HT1080 (cell line): Measurements from ENCODE around the gene PCGF5. TPM values are rescaled to one million over a fixed set of nuclear protein-coding genes. Genes with fewer than 3 reads are reported as not detected.
A peak's percentile ranks its signal among the peaks of the same experiment; 100 is the strongest.
"Not testable (repeated sequence)": the region's sequence is repeated elsewhere in the genome, so short reads cannot be mapped to it uniquely, and the experiment has no call there.

Source experiments
- DNase-seq: peaks from one replicate; pipeline ENCODE4 v3.0.0-alpha.2; 2015; ENCODE audit warnings: low read depth
- polyA plus RNA-seq, 2 experiments: library from polyadenylated mRNA; depleted of rRNA; stranded (reverse); fragments of >200 nt; gene quantifications; 2 replicates each; pipeline ENCODE4 v1.2.3, GENCODE V29; 2015
- total RNA-seq: library from RNA; depleted of rRNA; stranded (reverse); fragments of >200 nt; shearing (Covaris generic); gene quantifications from 2 replicates; pipeline ENCODE4 v1.2.3, GENCODE V29; 2014; rRNA removed

The PCGF5 gene
- 23.5 and 34.0 TPM in 2 replicates for total RNA-seq
- 39.5 and 44.9 TPM in 2 replicates for polyA plus RNA-seq (2015; cell fraction: cytosol; rRNA removed)
- polyA plus RNA-seq (2015; cell fraction: nucleus; rRNA removed) = 13.6 and 14.6 TPM in 2 replicates

DNA sequence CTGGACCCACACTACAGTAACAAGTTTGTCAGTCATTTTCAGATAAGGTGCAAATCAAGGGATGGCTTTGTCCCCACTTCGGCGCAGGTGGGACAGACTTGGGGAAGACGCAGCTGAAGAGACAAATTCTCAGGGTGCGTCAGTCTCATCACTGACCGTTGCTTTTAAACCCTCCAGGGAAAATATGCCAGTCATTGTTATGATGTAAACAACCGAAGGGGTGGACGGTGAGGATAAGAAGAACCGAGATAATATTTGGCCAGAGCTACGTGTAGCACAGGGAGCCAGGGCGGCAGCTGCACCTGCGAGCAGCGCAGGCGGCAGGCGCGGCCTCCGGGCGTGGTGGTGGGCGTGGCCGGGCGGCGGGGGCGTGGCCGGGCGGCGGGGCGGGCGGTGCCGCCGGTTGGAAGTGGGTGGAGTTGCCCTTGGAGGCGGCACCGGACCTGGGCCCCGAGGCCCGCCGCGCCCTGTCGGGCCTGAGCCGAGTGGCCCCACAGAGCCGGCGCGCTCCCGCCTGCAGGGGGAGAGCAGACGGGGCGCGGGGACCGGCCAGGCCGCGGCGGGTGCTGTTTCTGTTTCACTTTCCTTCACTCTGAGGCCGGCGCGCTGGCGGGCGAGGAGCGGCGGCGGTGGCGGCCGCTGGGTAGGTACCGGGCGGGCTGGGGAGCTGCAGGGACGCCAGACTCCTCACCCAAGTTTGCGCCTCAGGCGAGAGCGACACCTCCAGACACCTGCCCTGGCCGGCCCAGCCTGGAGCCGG is at the start of gene PCGF5:
TSS of gene PCGF5 (plus strand) at position 470 of the 760 bp plus-strand sequence. CDS start 2,209 bp downstream, outside the sequence.
- DNase-seq = peak; percentile 83

DNA sequence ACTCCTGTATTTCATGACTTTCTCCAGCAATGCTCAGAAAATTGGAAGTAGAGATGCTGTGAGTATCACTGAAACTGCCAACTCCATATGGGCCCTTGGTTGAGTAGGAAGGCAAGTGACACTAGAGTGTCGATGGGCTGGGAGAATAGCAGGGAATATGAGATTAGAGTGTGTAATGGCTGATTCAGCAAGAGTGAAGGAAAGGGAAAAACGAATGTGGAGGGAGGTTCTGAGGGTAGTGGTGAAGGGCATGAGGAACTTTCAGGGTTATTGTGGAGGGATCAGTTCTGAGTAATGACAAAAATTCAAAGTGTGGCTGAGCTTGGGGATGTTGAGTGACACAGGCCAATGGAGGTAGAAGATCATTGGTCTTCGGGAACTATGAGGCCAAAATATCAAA is 49.0 kb upstream of the PCGF5 start:
- DNase-seq = no peak

DNA sequence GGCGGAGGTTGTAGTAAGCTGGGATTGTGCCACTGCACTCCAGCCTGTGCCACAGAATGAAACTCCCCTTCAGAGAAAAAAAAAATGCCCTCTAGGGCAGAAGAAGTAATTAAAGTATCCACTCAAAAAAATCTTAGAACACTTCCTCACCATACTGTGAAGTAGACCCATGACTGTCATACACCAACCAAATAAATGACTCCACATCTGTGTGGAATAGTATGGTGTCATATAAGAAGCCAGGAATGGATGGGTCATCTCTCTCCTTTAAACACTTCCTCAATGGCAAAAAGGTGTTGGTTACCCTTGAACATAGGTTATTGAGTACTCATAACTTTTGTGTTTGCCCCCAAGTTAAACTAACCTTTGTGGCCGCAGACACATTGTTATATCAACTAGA is 48.1 kb upstream of the PCGF5 start:
- DNase-seq = no peak

DNA sequence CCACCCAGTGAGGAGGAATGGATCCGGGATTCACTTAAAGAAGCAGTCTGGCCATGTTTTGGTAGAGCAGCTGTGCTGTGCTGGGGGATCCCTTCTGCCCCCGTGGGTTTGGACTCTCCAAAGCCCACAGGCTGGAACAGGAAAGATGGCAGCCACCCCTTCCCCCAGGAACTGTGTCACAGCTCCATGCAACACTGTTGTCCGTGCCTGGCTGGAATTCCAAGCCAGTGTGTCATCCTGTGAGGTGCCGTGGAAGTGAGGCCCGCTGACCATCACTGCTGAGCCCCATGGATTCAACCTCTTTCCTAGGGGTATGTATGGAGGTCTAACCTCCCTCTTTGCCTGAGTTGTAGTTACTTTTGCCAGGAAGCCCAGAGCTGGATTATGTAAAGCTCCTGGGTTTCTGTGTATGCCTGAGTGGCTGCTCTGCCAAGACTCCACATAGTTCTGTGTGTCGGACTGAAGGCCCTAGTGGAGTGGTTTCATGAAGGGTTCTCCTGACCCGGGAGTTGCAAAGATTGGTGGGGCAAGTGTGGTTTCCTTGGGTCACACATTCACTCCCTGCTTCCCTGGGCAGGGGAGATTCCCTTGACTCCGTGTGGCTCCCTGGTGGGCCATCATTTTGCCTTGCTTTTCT is 35.1 kb upstream of the PCGF5 start:
- peak; percentile 74 for DNase-seq

DNA sequence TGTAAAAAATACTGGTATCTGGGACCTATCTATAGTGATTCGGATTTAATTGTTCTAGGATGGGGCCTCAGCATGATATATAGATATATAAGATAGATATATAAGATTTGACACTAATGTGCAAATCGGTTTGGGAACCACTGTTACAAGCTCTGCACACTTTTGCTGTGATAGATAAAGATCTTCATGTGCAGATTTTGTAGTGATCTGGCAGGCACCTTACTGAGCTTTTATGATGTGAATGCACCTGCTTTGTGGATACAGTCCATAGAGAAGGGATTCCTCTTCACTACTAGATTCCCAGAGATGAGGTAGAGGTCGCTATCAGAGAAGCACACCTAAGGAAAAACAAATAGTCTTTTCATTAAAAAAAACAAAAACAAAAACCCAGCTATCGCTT is 33.3 kb upstream of the PCGF5 start:
- no peak for DNase-seq

DNA sequence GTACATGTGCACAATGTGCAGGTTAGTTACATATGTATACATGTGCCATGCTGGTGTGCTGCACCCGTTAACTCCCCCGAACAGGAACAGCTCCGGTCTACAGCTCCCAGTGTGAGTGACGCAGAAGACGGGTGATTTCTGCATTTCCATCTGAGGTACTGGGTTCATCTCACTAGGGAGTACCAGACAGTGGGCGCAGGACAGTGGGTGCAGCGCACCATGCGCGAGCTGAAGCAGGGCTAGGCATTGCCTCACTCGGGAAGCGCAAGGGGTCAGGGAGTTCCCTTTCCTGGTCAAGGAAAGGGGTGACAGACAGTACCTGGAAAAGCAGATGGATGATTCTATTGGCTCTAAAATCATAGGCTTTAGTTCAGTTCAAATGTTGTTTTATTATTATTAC is 32.5 kb upstream of the PCGF5 start:
- DNase-seq = not testable (repeated sequence)

DNA sequence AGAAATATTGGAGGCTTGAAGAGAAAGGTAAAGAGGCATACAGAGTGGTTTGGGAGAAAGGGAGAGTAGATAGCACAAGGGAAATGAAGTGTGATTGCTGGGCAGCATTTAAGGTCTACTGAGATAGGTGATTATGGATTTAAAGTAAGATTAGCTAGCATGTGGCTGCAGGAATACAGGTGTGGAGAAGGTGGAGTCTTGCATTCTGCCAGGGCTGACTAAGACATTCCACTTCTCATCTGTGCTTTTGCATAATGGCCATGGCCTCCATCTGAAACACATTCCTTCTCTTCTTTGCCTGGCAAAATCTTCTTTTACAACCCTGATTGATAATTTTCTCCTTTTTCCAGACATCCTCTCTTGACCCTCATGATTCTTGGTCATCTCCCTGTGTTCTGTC is 31.6 kb upstream of the PCGF5 start:
- no peak for DNase-seq

DNA sequence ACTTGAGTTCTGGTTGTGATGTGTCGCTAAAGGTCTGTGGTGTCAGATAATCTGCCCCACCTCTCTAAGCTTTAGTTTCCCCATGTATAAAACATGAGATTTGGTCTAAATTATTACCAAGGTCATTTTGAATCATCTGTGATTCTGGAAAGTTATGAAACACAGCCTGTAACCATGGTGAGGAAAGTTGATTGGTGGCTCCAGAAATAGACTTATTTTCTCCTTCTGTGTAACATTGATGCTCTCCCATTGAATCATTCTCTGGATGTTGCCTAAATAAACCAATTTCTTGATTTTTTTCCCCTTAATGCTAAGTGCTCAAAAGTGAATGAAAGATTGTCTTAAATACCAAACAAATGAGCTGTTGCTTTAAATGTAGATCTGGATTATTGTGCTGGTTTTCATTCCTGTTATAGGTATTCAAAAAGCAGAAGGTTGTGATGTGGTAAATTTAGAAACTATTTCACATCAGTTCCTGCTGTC is 30.0 kb upstream of the PCGF5 start:
- no peak for DNase-seq

DNA sequence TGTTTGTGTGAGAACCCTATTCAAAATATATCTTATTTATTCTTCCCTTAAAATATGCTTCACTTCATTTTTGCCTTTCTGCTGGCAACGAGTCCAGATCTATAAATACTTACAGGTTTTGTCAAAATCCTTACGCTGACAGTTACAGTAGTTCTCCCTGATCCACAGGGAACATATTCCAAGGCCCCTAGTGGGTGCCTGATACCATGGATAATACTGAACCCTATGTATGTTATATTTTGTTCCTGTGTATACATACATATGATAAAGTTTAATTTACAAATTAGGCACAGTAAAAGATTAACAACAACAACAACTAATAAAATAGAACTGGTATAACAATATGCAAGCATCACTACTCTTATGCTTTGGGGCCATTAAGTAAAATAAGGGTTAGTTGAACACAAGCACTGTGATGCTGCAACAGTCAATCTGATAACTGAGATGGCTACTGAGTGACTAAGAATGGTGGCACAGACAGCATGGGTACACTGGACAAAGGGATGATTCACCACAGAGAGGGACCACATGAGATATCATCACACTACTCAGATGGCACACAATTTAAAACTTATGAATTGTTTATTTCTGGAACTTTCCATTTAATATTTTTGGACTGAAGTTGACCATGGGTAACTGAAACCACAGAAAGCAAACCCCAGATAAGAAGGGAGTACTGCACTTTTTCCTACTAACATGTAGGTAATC is 29.4 kb upstream of the PCGF5 start:
- peak; percentile 53 for DNase-seq

DNA sequence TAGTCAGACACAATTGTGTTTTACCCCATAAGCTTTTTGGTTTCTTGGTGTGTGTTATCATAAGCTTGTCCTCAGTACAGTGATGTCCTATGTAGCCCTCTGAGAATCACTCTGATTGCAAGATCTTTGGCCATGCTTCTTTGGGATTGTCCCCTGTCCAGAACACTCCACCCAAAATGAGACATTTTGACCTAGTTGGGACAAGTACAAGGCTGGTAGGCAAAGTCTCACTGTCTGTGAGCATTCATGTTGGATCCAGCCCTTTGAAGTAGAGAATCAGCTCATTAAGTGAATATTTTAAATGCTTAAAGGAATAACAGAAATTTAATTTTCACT is 28.9 kb upstream of the PCGF5 start:
- no peak for DNase-seq

DNA sequence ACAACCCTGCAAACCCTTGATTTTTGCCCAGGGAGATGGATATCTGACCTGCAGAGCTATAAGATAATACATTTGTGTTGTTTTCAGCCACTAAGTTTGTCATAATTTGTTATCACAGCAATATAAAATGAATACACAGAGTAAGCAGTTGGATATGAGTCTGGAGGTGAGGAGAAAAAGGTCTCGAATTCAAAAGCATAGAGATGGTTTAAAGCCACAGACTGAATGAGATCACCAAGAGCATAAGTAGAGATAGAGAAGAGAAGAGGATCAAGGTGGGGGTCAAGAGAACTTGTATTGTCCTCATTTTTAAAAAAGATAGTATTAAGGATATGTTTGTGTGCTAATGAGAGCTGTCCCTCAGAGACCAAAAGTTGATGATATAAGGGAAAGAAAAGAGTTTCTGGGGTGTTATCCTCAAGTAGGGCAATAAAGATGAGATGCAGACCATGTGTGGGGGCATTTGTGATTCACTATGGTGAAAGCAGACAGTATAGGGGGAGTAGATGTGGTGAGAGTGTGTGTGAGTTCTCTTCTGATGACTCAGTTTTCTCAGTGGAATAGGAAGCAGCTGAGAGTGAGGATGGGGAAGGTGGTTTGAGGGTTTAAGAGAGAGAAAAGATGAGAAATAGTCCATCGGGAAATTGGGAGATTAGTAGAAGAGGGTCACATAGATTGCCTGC is 25.8 kb upstream of the PCGF5 start:
- peak; percentile 84 for DNase-seq

DNA sequence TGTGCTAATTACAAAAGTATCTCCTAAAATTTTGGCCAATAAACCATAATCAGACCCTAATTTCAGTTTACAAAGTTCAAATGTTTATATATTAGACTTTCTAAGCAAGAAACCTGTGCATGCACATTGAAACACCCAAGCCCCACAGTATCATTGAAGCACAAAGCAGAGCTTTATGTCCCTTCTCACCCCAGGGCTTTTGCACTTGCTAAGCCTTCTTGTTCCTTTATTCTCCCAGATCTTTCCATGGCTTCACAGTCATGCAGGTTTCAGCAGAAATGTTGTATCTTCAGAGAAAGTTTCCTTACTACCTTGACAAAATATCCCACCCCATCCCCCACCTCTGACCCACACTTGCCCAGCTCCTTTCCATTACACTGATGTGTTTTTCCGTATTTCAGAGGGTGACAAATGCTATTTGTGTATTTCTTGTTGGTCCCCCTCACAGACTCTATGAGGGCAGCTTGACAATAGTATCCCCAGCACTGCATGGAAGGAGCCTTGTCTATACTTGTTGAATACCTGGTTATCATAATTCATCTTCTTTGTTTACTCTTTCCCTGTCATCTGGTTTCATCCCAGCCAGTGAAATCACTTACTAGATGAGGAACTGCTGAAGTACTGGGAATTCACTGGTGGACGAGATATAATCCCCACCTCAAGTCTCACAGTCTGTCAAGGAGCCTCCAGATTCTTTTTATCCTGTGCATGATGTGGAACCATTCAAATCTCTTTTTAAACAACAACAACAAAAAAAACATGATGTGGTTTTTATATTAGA is 24.0 kb upstream of the PCGF5 start:
- no peak for DNase-seq

DNA sequence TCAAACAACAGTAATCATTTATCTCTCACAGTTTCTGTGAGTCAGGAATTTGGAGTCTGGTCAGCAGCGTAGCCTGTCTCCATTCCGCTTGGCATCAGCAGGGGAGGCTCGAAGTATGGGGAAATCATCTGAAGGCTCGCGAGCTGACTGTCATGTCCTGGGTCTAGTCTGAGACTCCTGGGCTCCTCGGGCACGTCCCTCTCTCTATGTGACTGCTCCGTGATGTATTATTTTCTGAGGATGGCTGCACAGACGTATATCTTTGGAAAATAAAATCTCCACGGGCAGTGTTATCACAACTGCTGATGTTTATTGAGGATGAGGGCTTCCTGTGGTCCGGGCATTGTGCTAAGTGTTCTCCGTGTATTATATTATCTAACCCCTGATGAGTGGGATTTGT is 23.3 kb upstream of the PCGF5 start:
- no peak for DNase-seq

DNA sequence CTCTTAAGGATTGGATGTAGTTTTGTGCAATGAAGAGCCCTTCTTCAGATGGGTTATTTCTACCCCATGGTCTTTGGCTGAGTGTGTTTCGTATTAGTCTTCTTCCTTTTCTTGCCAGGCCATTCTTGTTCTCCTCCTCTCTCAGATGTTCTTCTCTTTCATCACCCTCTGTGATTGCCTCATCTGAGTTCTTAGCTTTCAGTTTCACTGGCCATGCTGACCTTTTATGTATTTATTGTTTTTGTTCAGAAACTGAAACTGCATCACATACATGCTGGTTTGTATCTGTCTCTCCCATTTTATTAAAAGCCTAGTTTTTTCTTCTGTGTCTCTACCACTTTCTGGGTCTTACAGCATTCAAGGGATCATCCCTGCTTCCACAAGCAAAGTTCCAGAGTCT is 21.7 kb upstream of the PCGF5 start:
- no peak for DNase-seq

DNA sequence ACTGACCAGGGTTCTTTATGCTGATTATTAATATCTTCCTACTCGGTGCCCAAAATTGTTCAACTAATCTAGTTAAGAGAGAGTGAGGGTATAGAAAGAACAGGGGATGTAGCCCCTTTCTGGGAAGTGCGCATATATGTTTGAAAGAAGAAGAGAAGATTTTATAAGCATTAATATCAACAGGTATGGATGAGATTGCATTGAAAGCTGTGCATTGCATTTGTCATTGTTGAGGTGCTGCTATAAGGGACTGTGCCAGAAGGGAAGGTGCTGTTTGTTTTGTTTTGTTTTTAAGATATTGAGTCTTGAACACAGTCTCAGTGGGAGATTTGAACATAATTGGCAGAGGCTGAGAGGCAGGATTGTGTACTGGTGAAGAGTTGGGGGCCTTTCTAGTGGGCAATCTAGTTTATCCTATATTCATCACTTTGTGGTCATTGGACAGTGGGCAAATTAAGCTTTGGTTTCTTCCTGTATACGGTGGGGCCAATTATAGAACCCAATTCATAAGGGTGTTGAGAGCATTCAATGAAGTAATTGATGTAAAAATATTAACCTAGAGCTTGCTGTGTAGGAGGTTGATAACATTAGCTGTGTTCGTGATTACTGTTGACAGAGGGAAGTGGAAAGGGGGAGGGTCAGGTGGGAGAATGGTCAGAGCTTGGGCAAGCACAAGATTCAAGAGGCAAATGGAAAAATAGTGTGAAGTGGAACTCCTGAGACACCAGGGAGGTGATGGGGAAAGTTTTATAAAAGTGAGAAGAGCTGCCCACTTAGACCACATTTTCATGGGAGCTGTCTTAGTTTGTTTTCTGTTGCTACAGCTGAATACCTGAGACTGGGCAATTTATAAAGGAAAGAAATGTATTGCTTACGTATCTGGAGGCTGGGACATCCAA is 19.9 kb upstream of the PCGF5 start:
- DNase-seq = no peak

DNA sequence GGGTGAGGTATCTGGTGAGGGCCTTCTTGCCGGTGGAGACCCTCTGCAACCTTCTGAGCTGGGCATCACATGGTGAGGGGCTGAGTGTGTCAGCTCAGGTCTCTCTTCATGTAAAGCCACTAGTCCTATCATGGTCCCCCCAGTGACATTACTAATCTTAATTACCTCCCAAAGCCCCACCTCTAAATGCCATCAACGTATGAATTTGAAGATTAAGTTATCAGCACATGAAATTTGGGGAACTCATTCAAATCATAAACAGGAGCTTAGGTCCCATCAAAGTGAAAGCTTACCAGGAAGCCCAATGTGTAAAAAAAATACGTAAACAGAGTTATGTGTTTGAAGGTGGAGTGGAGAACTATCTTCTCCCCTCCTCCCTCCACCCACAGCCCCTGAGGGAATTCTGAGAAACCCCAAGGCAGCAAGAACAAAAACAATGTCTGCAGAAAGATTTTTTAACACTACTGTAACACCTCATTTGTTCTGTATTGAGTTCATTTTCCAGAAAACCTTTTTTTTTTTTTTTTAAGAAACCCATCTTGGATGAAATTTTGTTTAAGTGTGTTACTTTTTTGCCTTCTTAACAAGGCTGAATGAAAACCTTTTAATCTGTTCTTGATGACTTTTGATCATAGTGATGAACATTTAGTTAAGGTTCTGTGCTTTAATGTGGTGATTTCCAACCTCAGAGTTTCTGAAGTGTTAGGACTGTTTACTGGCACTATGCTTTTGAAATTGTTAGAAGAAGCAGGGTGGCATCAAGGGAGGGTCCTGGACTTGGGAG is 19.1 kb upstream of the PCGF5 start:
- DNase-seq = no peak

DNA sequence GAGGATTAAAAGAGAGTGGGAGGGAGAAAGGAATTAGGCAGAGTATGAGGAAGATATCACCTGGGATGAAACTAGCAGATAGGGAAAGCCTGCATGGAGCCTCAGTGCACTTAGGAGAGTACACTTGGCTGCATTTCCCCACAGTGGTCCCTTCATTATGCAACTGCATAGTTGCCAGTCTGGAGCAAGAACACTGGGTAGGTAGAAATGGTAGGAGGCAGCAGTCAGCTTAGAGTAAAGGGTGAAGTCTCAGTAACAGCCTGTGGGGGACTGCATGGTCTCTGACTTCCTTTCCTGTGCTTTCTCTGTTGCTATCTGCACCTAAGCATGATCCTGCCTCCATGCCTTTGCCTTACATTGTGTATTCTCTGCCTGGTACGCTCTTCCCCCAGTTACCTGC is 14.0 kb upstream of the PCGF5 start:
- no peak for DNase-seq

DNA sequence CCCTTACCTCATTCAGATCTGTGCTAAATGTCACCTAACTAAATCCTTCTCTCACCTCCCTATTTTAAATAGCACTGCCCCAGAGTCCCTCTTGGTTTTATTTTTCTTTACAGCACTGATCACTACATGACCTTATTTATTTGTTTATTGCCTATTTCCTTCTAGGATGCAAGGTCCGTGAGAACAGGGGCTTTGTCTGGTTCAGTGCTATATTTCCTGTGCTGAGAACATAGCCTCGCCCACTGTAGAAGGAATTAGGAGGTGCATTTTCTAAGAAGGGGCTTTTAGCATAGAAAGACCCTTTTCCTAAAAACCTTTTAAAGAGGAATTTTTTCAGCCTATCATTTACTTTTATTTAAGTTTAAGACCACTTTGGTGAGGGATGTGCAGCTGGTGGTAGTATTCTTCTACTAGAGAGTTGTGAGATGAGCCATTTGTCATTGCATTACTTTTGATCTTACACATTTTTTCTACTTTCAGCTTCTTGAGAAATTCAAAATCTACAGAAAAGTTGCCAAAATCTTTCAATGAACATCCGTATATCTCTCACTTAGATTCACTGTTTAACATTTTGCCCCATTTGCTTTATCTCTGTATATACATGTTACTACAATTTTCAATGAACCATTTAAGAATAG is 13.5 kb upstream of the PCGF5 start:
- DNase-seq = no peak
